HS-5 (cell line): ENCODE data around the gene DAP.

ENCODE experiments used
- DNase-seq: peaks from one replicate; pipeline ENCODE4 v3.0.0-alpha.2; 2012; ENCODE audit warnings: low read depth

DAP gene

DNA sequence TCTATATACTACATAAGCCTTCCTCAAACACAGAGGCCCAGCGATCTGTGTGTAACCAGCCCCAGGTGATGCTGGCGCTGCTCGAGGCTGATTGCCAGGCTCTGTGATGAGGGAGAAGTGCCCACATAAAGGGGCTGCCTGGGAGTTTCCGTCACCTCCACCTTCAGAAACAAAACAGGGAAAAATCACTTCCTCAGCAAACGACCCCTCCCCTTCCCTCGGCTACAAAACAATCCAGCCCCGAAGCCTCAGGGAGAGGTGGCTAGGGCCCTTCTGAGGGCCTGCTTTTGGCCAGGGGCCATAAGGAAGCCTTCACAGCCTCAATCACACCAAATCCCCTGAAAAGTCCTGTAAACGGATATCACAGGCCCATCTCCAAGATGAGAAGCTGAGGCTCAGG is 51.1 kb downstream of the DAP start:
- DNase-seq: no peak

DNA sequence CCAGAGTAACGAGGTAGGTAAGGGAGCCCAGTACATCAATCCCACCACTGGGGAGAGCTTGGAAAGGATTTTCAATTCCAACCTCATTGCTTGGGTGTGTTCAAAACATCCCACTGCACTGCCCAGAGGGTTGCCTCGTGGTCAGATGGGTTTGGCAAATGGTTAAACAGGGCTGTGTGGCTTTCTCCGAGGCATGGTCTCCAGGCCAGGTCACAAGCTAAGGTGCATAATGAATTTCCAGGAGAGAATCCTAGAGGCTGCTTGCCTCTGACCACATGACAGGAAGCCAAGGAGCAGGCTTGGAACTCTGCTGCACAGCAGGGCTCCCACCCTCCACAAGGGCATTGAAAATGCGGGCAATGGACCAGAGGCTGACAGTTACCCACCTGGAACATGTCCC is 51.6 kb downstream of the DAP start:
- no peak for DNase-seq

- DNase-seq: no peak
These were observed 52.7 kb downstream of the DAP start for GRCh38 chr5:10708189-10708944.

DNA sequence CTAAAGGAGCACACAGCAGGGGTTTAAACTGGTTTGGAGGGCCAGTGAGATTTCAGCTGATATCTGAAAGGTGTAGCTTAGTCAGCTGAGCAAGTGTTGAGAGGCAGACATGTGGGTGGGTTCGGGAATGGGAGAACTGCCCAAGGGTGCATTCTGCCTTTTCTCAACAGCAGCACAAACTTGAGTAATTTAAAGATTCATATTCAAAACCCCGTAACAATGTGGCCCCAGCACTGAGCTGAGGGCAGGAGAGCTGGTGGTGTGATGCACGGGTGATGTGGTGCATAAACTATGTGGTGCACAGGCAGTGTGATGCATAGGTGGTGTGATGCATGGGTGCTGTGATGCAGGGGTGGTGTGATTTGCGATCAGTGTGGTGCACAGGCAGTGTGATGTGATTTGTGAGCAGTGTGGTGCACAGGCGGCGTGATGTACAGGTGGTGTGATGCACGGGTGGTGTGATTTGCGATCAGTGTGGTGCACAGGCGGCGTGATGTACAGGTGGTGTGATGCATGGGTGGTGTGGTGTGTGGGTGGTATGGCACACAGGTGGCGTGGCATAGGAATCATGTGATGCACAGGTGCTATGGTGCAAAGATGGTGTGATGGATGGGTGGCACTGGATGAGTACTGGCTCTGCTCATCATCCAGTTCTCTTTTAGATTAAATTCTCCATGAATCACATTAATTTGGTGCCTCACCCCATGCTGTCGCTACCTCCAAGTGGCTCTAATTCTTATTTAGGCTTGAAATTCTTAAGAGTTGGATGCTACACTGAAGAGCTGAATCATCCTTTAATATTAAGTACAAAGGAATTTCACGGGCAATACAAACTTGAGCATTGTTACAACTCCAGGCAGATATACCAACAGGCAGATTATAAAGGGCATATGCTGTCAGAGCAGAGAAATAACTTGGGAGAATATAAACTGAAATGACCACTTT is 53.6 kb downstream of the DAP start:
- DNase-seq: peak; percentile 47

DNA sequence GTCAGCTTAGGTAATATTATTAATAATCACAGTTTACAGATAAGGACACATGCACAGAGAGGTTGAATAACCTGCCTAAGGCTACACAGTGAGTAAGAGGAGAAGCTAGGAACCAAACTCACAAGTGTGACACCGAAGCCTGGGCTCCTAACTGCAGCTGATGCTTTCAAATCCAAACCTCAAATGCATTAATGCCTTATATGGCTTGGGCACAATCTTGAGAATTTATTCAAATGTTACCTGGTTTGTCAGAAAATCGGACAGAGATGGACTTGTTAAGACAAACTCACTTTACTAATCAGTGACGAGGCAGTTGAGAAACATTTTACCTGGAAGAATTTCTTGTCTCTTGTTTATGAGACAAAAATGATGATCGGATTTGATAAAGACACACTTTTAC is 54.7 kb downstream of the DAP start:
- no peak for DNase-seq

GRCh38 chr5:10705747-10706146 is 55.3 kb downstream of the DAP start:
- peak; percentile 30 for DNase-seq

- peak; percentile 80 for DNase-seq
These were observed 55.9 kb downstream of the DAP start for GRCh38 chr5:10704949-10705621.

DNA sequence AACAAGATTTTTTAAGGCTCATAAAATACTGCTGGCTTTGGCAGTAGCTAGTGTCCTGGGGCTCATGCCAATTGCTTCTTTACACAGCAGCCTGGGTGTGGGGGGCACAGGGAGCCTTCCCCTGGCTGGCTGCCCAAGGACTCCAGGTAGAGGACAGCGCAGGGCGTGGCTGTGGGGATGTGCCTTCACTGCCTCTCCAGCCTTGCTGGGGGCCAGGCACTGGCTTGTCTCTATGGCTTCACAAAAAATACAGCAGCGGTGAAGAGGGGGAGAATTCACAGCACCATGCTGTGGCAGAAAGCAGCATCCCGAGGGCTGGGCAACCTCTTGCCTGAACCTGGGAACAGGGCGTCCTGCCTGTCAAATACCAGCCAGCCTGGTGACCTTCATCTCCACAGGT is 57.4 kb downstream of the DAP start:
- DNase-seq: no peak

GRCh38 chr5:10702911-10703491 is 58.0 kb downstream of the DAP start:
- DNase-seq: peak; percentile 26

DNA sequence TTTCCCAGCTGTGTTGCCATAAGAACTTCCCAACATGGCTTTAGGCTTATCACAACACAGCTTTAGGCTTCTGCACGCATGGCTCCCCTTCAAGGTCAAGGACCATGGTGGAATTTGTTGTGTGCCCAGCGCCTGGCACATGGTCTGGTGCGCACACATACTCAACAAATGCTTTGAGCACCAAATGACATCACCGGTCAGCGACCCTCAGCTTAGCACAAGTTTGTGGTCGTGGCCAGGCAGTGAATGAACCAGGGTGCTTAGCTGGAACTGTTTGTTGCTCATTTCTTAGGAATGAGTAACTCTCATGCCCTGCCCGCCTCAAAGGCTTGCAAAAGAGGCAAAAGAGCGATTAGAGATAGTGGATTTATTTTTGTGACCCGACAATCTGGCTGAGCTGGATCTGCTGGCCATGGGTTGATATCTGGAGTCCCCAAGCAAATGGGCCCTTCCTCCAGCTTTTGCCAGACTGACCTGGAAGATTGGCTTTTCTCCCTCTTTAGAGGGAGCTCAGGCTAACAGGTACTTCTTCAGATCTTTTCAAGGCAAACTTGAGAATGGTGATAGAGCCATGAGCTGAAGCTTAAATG is 58.9 kb downstream of the DAP start:
- peak; percentile 94 for DNase-seq

DNA sequence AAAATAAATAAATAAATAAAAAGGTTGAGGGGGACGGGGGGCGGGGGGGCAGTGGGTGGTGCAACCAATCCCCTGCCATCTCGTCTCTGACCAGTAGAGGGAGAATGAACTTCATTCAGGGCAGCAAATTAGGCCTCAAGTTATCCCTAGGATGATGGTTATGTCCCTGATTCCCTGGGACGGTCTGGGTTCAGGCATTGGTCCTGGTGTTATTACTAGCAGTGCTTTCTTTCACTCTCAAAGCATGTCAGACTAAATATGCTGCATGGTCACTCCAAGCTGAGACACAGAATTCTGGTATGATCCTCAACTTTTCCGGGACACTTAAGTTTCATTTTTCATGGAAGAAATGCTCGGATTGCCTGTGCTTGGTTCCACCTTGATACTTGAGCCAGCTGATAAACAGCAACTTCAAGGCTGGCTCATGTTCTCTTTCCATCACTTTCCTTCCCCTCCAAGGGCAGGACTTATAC is 59.4 kb downstream of the DAP start:
- DNase-seq: no peak

GRCh38 chr5:10700516-10700915 is 60.5 kb downstream of the DAP start:
- no peak for DNase-seq

DNA sequence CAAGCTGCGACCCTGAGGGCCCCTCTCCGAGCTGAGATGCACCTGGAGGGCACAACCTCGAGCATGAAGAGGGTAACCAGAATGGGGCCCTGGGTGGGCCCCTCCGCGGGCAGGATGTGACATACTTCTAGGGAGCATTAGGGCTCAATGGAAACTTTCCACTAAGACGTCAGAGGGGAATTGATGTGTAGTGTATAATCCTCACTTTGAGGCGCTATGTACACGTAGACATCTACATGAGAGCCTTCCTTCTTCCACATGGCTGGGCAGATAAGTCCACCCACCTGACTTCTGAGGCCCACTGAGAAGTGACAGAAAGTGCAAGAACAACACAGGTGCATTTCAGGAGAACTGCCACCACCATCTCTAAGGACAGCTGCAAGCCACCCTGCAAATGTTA is 61.0 kb downstream of the DAP start:
- DNase-seq: no peak

DNA sequence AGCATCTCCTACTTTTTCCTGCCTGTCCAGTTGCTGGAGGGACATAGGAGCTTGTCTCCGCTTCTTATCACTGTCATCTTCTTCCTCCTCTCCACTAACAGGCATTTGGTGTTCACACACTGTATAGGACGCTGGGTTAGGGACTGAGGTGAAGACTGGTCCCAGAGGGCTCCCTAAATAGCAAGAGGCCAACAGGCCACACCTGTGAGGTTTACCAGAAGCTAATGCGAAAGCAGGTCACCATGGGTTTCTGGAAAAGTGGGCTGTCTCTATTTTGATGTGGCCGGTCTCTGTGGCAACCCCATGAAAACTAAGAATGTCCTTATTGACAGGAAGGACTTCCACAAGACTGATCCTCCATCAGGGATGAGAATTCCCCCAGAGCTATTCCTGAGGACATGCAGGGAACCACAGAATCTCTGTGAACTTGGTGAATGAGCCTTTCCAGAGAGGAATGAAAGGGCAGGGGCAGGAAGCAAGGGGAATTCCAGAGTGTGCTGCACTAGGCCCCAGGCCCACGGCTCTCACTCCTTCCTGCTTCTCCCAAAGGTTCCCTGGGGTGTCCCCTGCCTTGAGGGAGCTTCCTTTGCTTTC is 61.7 kb downstream of the DAP start:
- DNase-seq: no peak

- no peak for DNase-seq
These were observed 65.1 kb downstream of the DAP start for GRCh38 chr5:10695759-10696543.

GRCh38 chr5:10695055-10695649 is 65.9 kb downstream of the DAP start:
- DNase-seq: peak; percentile 56

DNA sequence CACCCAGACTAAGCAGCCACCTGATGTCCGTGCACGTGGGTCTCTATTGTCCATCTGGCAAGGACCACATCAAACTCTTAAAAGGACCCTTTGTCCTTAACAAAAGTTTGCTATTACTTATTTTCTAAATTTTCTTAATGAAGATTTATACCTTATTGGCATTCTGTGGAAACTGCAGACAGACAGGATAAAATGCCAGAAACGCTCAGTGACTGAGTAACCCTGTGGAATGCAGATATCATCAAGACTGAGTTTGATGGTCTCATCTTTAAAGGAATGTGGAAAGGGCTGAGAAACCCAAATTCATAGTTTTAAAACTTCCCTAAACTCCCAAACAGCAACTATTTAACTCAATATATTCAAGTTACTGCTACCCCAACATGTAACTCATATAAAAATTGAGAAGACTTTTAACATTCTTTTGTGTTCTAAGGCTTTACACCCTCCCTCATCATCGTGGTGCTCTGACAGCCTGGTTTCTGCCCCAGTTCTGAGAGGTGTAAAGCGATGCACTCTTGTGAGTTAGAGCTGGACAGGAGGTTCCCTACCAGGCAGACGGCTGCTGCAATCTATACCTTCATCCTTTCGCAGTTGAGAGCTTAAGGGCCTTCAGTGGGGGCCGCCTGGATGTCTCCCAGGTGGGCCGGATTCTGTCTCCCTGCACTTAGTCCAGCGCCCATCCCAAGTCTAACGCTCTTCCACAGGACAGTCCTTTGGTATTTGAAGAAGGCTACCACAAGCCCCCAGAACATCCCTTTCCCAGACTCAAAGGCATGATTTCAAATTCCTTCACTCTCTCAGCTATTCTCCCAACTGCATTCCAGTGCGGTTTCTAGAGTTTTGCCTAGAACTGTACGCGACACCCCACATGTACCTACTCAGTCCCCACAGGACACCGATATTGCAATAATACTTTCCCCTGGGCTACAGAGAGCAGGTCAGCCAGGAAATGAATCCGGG is 68.9 kb downstream of the DAP start:
- peak; percentile 70 for DNase-seq

DNA sequence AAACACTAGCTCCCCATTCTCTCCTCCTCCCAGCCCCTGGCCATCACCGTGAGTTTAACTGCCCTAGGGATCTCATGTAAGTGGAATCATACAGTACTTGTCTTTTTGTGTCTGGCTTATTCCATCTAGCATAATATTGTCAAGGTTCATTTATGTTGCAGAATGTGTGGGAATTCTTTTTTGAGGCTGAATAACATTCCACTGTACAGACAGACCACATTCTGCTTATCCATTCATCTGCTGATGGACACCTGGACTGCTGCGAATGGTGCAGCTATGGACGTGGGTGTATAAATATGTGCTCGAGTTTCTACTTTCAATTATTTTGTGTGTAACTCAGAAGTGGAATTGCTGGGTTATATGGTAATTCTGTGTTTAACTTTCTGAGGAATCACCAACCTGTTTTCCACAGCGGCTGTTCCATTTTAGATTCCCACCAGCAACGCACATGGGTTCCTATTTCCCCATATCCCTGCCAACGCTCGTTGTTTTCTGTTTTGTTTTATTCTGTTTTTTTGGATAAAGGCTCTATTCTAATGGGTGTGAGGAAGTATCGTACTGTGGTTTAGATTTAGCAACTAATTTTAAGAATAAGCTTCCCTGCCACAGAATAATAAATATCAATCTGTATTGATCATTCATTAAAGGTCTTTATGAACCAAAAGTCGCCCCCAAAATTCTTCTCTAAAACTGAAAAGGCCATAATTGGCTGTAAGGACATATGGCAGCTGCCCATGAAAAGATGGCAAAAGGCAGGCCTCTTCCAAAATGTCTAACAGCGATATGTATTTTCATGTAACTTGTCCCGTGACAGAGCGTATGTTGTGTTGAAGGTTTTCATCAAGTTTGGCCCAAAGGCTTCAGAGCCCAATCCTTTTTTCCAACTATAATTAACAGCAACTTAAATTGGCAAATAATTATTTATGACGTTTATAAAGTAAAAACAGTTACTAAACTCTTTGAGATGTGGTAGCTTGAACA is 70.3 kb downstream of the DAP start:
- DNase-seq: no peak
